ENCODE data around the gene TPCN2.

Gene TPCN2

DNA sequence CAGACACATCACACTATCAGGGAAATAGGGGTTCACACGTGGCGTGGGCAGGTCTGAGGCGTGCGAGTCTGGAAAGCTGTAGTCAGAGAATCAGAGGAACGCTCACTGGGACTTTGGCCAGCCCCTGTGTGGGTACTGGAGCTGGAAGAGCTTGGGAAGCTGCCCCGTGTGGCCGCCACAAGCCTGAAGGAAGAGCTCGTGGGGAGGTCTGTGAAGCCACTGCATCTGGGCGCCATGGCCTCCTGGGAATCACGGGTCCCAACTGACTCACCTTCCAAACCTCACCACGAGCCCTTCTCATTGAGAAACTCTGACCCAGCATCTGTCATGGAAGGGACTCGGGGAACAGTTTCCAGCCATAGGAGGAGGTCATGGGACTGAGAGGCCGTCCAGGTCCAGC, 29.8 kb upstream of the TPCN2 start:
- TF ChIP-seq CTCF (IDR thresholded peaks at IDR 0.05; ENCODE audit: low read depth, low read length), result no peak
- no peak overlapping the region for H3K4me3 ChIP-seq (ENCODE audit: low read depth, low read length)

GRCh38 chr11:69022260-69022659, 26.5 kb upstream of the TPCN2 start:
- H3K4me3 ChIP-seq (ENCODE audit: low read depth, low read length), result no peak overlapping the region
- no peak for TF ChIP-seq CTCF (IDR thresholded peaks at IDR 0.05; ENCODE audit: low read depth, low read length)

DNA sequence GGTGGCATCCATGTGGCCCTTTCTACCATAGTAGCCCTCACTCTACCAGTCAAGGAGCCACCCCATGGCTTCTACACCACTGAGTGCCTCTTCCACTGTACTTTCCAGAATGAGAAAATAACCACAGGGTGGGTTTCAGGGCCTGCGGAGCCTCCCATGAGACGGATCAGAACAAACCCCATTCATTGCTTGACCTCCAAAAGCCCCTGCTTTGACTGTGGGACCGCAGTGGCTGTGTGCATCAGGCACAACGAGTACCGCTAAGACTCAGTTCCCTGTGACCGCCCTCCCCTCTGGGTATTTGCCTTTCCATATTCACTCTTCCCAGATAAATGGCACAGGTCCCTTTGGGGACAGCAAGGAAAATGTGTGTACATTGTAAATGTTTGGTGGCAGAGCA, 24.2 kb upstream of the TPCN2 start:
- no peak for TF ChIP-seq CTCF (IDR thresholded peaks at IDR 0.05; ENCODE audit: low read depth, low read length)
- no peak overlapping the region for H3K4me3 ChIP-seq (ENCODE audit: low read depth, low read length)

DNA sequence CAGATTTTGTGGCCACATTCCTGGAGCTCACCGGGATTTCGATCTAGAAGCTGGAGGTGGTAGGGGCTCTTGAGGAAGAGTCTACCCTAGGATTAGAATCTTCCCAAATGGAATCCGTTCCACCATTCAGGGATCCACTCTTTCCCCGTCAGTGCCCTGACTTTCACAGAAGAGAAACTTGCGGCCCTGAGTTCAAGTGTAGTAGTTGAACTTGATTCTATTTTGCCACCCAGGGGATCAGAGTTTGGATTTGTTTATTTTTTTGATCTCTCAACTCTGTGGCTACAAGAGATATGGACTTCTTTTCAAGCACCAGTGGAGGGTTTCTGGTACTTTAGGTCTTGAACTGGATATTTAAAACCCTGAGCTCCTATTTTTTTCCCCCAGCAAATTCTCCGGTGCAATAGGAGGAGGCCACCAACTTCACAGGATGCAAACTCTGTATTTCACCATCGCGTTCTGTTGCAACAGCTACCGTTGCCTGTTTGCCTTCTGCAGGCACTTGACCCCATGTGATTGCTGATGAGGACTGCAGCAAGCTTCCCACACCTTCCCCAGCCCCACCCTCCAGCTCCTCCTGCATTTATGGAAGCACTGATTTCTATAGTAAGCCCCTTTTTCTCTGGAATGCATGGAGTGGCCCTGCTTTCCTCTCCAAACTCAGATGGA, 20.9 kb upstream of the TPCN2 start:
- TF ChIP-seq CTCF (IDR thresholded peaks at IDR 0.05; ENCODE audit: low read depth, low read length), result no peak
- no peak overlapping the region for H3K4me3 ChIP-seq (ENCODE audit: low read depth, low read length)

- no peak overlapping the region for H3K4me3 ChIP-seq (ENCODE audit: low read depth, low read length)
- no peak for TF ChIP-seq CTCF (IDR thresholded peaks at IDR 0.05; ENCODE audit: low read depth, low read length)
These were observed 18.4 kb upstream of the TPCN2 start for GRCh38 chr11:69030301-69030700.

DNA sequence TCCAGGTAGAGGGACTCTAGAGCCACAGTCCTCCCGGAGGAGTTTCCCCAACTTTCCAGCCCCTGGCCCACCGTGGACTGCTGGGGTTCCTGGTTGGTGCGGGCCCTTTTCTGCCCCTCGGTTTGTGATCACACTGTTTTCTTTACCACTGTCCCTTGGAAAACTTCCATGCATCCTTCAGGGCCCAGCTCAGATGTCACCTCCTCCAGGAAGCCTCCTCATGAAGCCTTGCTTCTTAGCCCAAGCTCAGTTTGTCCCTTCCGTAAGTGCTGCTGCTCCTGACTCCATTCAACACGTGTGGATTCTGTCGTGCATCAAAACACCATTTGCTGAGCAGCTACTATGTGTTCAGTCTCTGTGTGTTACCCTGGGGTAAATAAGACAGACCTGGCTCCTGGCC, 15.9 kb upstream of the TPCN2 start:
- TF ChIP-seq CTCF (IDR thresholded peaks at IDR 0.05; ENCODE audit: low read depth, low read length), result no peak
- no peak overlapping the region for H3K4me3 ChIP-seq (ENCODE audit: low read depth, low read length)

GRCh38 chr11:69033431-69033830, 15.3 kb upstream of the TPCN2 start:
- no peak for TF ChIP-seq CTCF (IDR thresholded peaks at IDR 0.05; ENCODE audit: low read depth, low read length)

More at GRCh38 chr11:69033431-69033830, 15.3 kb upstream of the TPCN2 start:
- no peak overlapping the region for H3K4me3 ChIP-seq (ENCODE audit: low read depth, low read length)

Measured in WI38 (cell line).